NT2/D1 (cell line): ENCODE measurements around the gene SLC39A5.

Source experiments
- YY1 ChIP-seq: IDR thresholded peaks from 2 replicates; pipeline ENCODE4 v1.6.1; 2011; ENCODE audit not compliant: insufficient read length, insufficient read depth
- ZNF274 ChIP-seq: IDR thresholded peaks from 2 replicates; pipeline ENCODE4 v1.6.1; 2011; ENCODE audit warnings: mild to moderate bottlenecking, low read depth, low read length

DNA sequence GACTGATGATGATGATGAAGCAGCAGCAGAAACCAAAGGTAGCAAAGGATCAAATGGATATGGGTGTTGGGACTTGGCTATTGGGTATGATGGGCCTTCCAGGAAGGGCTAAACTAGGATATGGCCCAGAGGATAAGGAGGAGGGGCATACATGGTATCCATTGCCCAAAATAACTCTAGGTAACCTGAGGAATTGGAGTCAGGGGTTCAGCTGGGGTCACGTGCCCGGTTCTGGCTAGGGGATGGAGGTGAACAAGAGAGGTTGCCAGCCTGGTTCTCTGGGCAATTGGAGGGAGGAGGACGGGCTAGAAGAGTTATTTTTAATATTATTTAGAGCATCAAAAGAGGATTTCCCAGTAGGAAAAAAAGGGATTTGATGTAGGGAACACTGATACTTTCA is 31.1 kb downstream of the SLC39A5 start:
- TF ChIP-seq ZNF274 (no peak), YY1 (no peak)
